Panc1 (cell line): Measurements from ENCODE around the gene MGMT. TPM values are rescaled to one million over a fixed set of nuclear protein-coding genes. Genes with fewer than 3 reads are reported as not detected.

Experiments
- ATAC-seq: fragments of 200-7000 bp; cut with Tn5 transposase; 2 replicates; pipeline ENCODE4 v1.9.1; 2020; ENCODE audit warnings: mild to moderate bottlenecking, moderate library complexity
- BruUV-seq: library from RNA; stranded (reverse); fragments of 400-500 nt; replicated peaks from 2 replicates; lab custom pipeline; 2021; lab: Mats Ljungman, UMichigan
- CTCF ChIA-PET: fragments of 300-600 bp; sonication (Branson Sonifier 250); formaldehyde crosslinking; loops from one replicate; lab custom pipeline; 2022; ENCODE audit warnings: antibody characterized with exemption; lab: Charles Lee
- POLR2A ChIA-PET: fragments of 300-600 bp; sonication (Branson Sonifier 250); formaldehyde crosslinking; loops from one replicate; lab custom pipeline; 2022; ENCODE audit warnings: antibody characterized with exemption; lab: Charles Lee
- DNase-seq: peaks from one replicate; pipeline ENCODE4 v3.0.0-alpha.2; 2010; ENCODE audit warnings: low read depth, low spot score
- H3K27ac ChIP-seq: 2 replicates; pipeline ENCODE4 v1.5.1; 2011; ENCODE audit warnings: mild to moderate bottlenecking, low read length, inconsistent platforms
- H3K27me3 ChIP-seq: fragments of 200-500 bp; sonication (Bioruptor generic); 2 replicates; pipeline ENCODE4 v1.6.0; 2014; ENCODE audit warnings: low read length, inconsistent platforms; ENCODE audit not compliant: control insufficient read depth, insufficient read depth
- H3K36me3 ChIP-seq: fragments of 200-500 bp; sonication (Bioruptor generic); 2 replicates; pipeline ENCODE4 v1.5.1; 2014; ENCODE audit warnings: inconsistent platforms, mild to moderate bottlenecking, low read length, moderate library complexity; ENCODE audit not compliant: control insufficient read depth, insufficient read depth
- H3K4me1 ChIP-seq: 2 replicates; pipeline ENCODE4 v1.5.1; 2011; ENCODE audit warnings: inconsistent platforms, mild to moderate bottlenecking, low read length, moderate library complexity; ENCODE audit not compliant: control insufficient read depth, insufficient read depth
- H3K4me3 ChIP-seq, 2 experiments: 2 replicates each; pipeline ENCODE4 v1.5.1; 2011 to 2012; ENCODE audit warnings: low read depth in 2 of 2, low read length in 2 of 2, mild to moderate bottlenecking in 2 of 2, inconsistent platforms in 1 of 2, moderate library complexity in 1 of 2
- H3K9me3 ChIP-seq: fragments of 200-500 bp; sonication (Bioruptor generic); 2 replicates; pipeline ENCODE4 v1.5.1; 2014; ENCODE audit warnings: low read depth, mild to moderate bottlenecking, inconsistent platforms, low read length, moderate library complexity; ENCODE audit not compliant: control insufficient read depth, insufficient read depth
- CTCF ChIP-seq: fragments of 450-650 bp; IDR thresholded peaks from 2 replicates; pipeline ENCODE4 v1.5.1; 2017; ENCODE audit warnings: mild to moderate bottlenecking
- POLR2AphosphoS5 ChIP-seq: IDR thresholded peaks from 2 replicates; pipeline ENCODE4 v1.6.1; 2012; ENCODE audit warnings: mild to moderate bottlenecking, low read depth, low read length, moderate library complexity
- REST ChIP-seq, 2 experiments: IDR thresholded peaks; 2 replicates each; pipeline ENCODE4 v1.6.1; 2011 to 2012; ENCODE audit warnings: low read depth in 2 of 2, control low read depth in 1 of 2, low read length in 1 of 2, mild to moderate bottlenecking in 1 of 2, moderate library complexity in 1 of 2; ENCODE audit not compliant: insufficient read depth in 1 of 2
- SIN3A ChIP-seq: IDR thresholded peaks from 2 replicates; pipeline ENCODE4 v1.6.1; 2012; ENCODE audit warnings: low read depth, mild to moderate bottlenecking, low read length, moderate library complexity, borderline replicate concordance; ENCODE audit not compliant: insufficient read depth
- TCF7L2 ChIP-seq: IDR thresholded peaks from 2 replicates; pipeline ENCODE4 v1.6.1; 2011; ENCODE audit warnings: mild to moderate bottlenecking, low read depth, low read length, inconsistent platforms
- in situ Hi-C: cut with HindIII; loops from 2 replicates; pipeline ENCODE4 v1.10.0; 2016; ENCODE audit warnings: low sequenced_read_pairs, low pct_unique_long_range_greater_than_20kb
- intact Hi-C: fragments of 100-400 bp; cut with micrococcal nuclease; formaldehyde crosslinking; loops from one replicate; pipeline ENCODE4 v1.10.0; 2022; ENCODE audit not compliant: unreplicated experiment
- total RNA-seq: library from RNA; stranded (reverse); gene quantifications from one replicate; pipeline ENCODE4 v1.2.1, GENCODE V29; 2021; ENCODE audit not compliant: unreplicated experiment

MGMT gene
- total RNA-seq, 1 experiment from 2014 or later: 27.3 TPM

- in situ Hi-C loops (no loop called here), intact Hi-C loops (no loop called here)
- ATAC-seq: no peak
- ChIA-PET CTCF (no interaction called here), POLR2A (no interaction called here)
- no peaks in the 10 kb centered on the region for H3K27me3 ChIP-seq
- BruUV-seq: no TSS peak
- TF ChIP-seq REST (IDR thresholded peaks at IDR 0.05; ENCODE audit: insufficient read depth in 1 of 2, low read depth in 2 of 2, low read length in 1 of 2): no peak
- no peak for TF ChIP-seq TCF7L2
- no peak for TF ChIP-seq SIN3A
- TF ChIP-seq POLR2AphosphoS5: no peak
- no peak; the same call in 1 of the 2 replicates for TF ChIP-seq CTCF
- no peaks in the 10 kb centered on the region; the same call in 1 of the 2 replicates for H3K9me3 ChIP-seq
- no peak for DNase-seq
- no peak overlapping the region for H3K4me3 ChIP-seq
- H3K36me3 ChIP-seq: no peaks in the 10 kb centered on the region
- no peaks in the 10 kb centered on the region for H3K4me1 ChIP-seq
- no peak overlapping the region for H3K27ac ChIP-seq
These were observed 170.0 kb downstream of the MGMT start for GRCh38 chr10:129637010-129637409.

- H3K9me3 ChIP-seq: no peaks in the 10 kb centered on the region; the same call in 1 of the 2 replicates
- no peak overlapping the region for H3K27ac ChIP-seq
- intact Hi-C loops: no loop called here
- ATAC-seq (no peak), DNase-seq (no peak)
- CTCF ChIA-PET: no interaction called here
- no peaks in the 10 kb centered on the region for H3K4me1 ChIP-seq
- POLR2A ChIA-PET: no interaction called here
- no peaks in the 10 kb centered on the region for H3K27me3 ChIP-seq
- no peak for TF ChIP-seq REST (IDR thresholded peaks at IDR 0.05; ENCODE audit: insufficient read depth in 1 of 2, low read depth in 2 of 2, low read length in 1 of 2)
- no peak for TF ChIP-seq POLR2AphosphoS5
- TF ChIP-seq CTCF: no peak
- TF ChIP-seq TCF7L2: no peak
- no peak for TF ChIP-seq SIN3A
- H3K36me3 ChIP-seq: no peaks in the 10 kb centered on the region
- BruUV-seq: no TSS peak
- no peak overlapping the region for H3K4me3 ChIP-seq
- in situ Hi-C loops: no loop called here
These were observed 170.8 kb downstream of the MGMT start for GRCh38 chr10:129637846-129638245.
